Peyer's patch (tissue), 4 donors: ENCODE data around the gene CFAP221. TPM values are rescaled to one million over a fixed set of nuclear protein-coding genes. Genes with fewer than 3 reads are reported as not detected.

Source experiments
- DNase-seq, 3 donors: peaks; one replicate each; pipeline ENCODE4 v3.0.0-alpha.2; 2017 to 2019
- H3K27ac ChIP-seq, 4 donors: fragments of 200-600 bp; sonication (generic); one replicate each; pipeline ENCODE4 v1.5.1; 2016 to 2019
- H3K27me3 ChIP-seq, 2 donors: fragments of 200-600 bp; sonication (generic); one replicate each; pipeline ENCODE4 v1.5.1; 2019
- H3K36me3 ChIP-seq, 3 donors: fragments of 200-600 bp; sonication (generic); one replicate each; pipeline ENCODE4 v1.5.1; 2016 to 2019
- H3K4me1 ChIP-seq, 4 donors: fragments of 200-600 bp; sonication (generic); one replicate each; pipeline ENCODE4 v1.5.1; 2016 to 2019
- H3K4me3 ChIP-seq, 4 donors: fragments of 200-600 bp; sonication (generic); 1 replicate in 3 of 4; 2 replicates in 1 of 4; pipeline ENCODE4 v1.5.1; 2016 to 2019; ENCODE audit warnings: mild to moderate bottlenecking in 1 of 4
- H3K9me3 ChIP-seq, 4 donors: fragments of 200-600 bp; sonication (generic); one replicate each; pipeline ENCODE4 v1.5.1; 2016 to 2019; ENCODE audit warnings: mild to moderate bottlenecking in 1 of 4
- CTCF ChIP-seq, 6 experiments: fragments of 450-650 bp in 4 of 6; fragments of 200-600 bp in 2 of 6; sonication (generic) in 1 of 6; IDR thresholded peaks; one replicate each; pipeline ENCODE4 v1.5.1; 2017 to 2019; ENCODE audit warnings: antibody characterized with exemption in 6 of 6, mild to moderate bottlenecking in 3 of 6, moderate library complexity in 1 of 6
- POLR2A ChIP-seq, 2 donors: fragments of 450-650 bp; IDR thresholded peaks; one replicate each; pipeline ENCODE4 v1.5.1; 2017; ENCODE audit warnings: antibody characterized with exemption in 2 of 2, mild to moderate bottlenecking in 2 of 2, moderate library complexity in 2 of 2
- total RNA-seq, 4 donors: library from RNA; depleted of rRNA; stranded (reverse); fragments of >200 nt; gene quantifications; one replicate each; pipeline ENCODE4 v1.1.0, GENCODE V29; 2016

Gene CFAP221
- total RNA-seq, 4 donors from 2014 or later = 2.8 to 6.6 (median 3.6) TPM

DNA sequence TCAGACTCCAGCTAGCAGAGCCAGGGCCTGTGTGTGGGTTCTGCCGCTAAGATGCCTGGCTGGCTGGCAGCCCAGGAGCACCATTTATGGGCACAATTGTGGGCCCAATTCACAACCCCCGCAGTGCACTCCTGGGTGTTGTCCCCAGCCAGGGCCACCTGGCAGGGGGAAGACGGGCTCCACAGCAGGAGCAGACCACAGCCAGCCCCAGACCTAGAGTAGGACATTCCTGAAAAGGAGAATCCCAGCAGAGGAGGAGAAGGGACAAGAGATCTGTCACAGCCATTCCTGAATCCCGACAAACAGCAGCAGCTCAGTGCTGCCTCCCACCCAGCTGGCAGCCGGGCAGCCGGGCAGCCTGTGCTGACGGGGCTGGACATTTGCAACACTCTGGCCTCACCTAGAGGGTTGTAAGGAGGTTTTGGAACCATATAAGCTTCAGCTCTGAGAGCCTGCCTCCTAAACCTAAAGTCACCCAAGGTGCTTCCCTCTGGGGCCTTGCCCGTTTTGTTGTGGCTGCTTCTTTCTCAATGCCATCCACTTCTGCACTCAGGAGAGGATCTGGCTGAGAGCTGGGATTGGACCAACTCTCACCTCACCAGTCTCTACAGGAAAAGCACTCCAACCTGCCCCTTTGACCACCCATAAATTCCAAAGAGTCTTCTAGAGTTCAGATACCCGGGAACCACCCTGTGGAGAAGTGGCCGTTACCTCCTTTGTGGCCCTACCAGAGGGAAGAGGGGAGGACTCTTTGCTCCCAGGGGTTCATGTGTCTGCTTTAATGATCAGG, 130.7 kb downstream of the CFAP221 start:
- TF ChIP-seq CTCF (IDR thresholded peaks at IDR 0.05) (no peak), POLR2A (IDR thresholded peaks at IDR 0.05) (no peak)
- Histone ChIP-seq H3K9me3 (no peaks in the 10 kb centered on the region), H3K4me1 (peaks cover 0 to 6% (median 3%) of the 10 kb centered on the region in 4 donors), H3K27me3 (no peaks in the 10 kb centered on the region), H3K4me3 (no peak overlapping the region), H3K36me3 (no peaks in the 10 kb centered on the region), H3K27ac (no peak overlapping the region)
- no peak for DNase-seq

DNA sequence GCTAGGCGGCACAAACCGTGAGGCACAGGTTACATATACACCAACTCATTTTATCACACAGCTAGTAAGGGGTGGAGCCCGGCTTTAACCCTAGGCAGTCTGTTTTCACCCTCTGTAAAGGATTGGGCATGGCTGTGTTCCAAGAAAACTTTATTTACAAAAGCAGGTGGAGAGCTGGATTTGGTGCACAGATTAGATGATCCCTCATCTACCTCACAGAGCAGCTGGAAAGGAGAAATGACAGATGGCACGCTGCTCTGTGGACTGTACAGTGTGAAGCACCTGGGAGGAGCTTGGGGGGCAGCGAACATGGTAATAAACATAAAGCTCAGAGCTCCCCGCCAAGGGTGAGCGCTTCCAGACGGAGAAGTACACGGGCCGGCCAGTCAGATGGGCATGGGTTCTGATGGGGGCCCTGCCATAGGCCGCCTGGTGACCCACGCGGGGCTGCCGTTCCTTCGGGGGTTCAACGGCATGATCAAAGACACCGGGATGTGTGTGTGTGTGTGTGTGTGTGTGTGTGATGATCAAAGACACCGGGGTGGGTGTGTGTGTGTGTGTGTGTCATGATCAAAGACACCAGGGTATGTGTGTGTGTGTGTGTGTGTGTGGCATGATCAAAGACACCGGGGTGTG, 133.9 kb downstream of the CFAP221 start:
- peak; percentile 24 to 71 (median 66) for DNase-seq
- Histone ChIP-seq H3K27me3 (no peaks in the 10 kb centered on the region), H3K9me3 (no peaks in the 10 kb centered on the region), H3K4me3 (peak overlapping the region; percentile 75 to 87 (median 79)), H3K4me1 (peaks cover 0 to 9% (median 4%) of the 10 kb centered on the region in 4 donors), H3K36me3 (peaks cover 0 to 8% (median 0%) of the 10 kb centered on the region in 3 donors), H3K27ac (peak overlapping the region in 2 of 4 donors; percentile 80 to 84)
- TF ChIP-seq CTCF (IDR thresholded peaks at IDR 0.05) (no peak), POLR2A (IDR thresholded peaks at IDR 0.05) (no peak)

DNA sequence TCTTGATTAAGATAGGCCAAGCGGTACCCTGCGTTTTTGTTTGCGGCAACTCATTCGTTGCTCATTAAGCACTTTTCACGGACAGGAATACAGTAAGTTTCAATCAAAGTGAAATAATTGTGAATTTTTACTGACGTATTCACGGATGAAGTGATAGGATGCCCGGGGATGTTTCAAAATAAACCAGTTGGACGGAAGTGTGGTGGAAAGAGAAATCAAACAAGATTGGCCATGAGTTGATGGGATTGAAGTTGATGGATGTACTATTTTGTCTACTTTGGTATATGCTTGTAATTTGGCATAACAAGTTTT, 135.2 kb downstream of the CFAP221 start:
- Histone ChIP-seq H3K9me3 (no peaks in the 10 kb centered on the region), H3K4me3 (peak overlapping the region; percentile 75 to 87 (median 79)), H3K36me3 (peaks cover 0 to 8% (median 0%) of the 10 kb centered on the region in 3 donors), H3K4me1 (peaks cover 0 to 9% (median 4%) of the 10 kb centered on the region in 4 donors), H3K27me3 (no peaks in the 10 kb centered on the region), H3K27ac (peak overlapping the region in 3 of 4 donors; percentile 76 to 84 (median 80))
- TF ChIP-seq CTCF (IDR thresholded peaks at IDR 0.05) = no peak
- TF ChIP-seq POLR2A (IDR thresholded peaks at IDR 0.05) = no peak
- no peak for DNase-seq

GRCh38 chr2:119679846-119680245, 135.6 kb downstream of the CFAP221 start:
- Histone ChIP-seq H3K4me3 (peak overlapping the region; percentile 75 to 87 (median 79)), H3K36me3 (peaks cover 0 to 8% (median 0%) of the 10 kb centered on the region in 3 donors), H3K9me3 (no peaks in the 10 kb centered on the region), H3K4me1 (peaks cover 0 to 9% (median 4%) of the 10 kb centered on the region in 4 donors), H3K27me3 (no peaks in the 10 kb centered on the region), H3K27ac (peak overlapping the region in 1 of 4 donors; percentile 80)
- no peak for DNase-seq
- TF ChIP-seq POLR2A (IDR thresholded peaks at IDR 0.05) (no peak), CTCF (IDR thresholded peaks at IDR 0.05) (no peak)

DNA sequence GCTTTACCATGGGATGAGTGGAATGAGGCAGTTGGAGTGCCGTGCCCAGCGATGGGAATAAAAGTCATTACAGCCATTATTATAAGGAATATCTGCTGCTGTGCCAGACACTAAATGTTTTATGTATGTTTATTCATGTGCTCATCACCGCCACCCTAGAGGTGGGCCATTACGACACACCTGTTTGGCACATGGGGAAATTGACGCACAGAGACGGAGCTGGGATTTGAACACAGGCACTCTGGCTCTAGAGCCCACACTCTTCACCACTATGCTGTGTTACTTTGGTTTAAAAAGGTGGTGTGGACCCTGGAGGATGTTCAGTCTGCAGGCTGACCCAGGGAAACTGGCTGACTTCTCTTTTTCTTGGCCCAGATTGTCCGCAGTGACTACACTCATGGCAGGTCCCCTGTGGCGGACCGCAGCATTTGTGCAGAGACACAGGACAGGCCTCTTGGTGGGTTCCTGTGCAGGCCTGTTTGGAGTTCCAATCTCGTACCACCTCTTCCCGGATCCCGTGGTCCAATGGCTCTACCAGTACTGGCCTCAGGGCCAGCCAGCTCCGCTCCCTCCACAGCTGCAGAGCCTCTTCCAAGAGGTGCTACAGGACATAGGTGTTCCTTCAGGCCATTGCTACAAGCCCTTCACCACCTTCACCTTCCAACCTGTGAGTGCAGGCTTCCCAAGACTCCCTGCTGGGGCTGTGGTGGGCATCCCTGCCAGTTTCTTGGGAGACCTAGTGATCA, 136.4 kb downstream of the CFAP221 start:
- no peaks in the 10 kb centered on the region for H3K9me3 ChIP-seq
- H3K27ac ChIP-seq = no peak overlapping the region
- H3K4me1 ChIP-seq = peaks cover 0 to 9% (median 4%) of the 10 kb centered on the region in 4 donors
- DNase-seq = no peak
- no peaks in the 10 kb centered on the region for H3K27me3 ChIP-seq
- TF ChIP-seq CTCF (IDR thresholded peaks at IDR 0.05) = no peak
- no peak for TF ChIP-seq POLR2A (IDR thresholded peaks at IDR 0.05)
- no peak overlapping the region for H3K4me3 ChIP-seq
- H3K36me3 ChIP-seq = peaks cover 0 to 8% (median 0%) of the 10 kb centered on the region in 3 donors
